ENCODE measurements around the gene LAMC2. TPM values are rescaled to one million over a fixed set of nuclear protein-coding genes. Genes with fewer than 3 reads are reported as not detected.
A peak's percentile ranks its signal among the peaks of the same experiment; 100 is the strongest.

The LAMC2 gene
- total RNA-seq, 1 experiment from 2014 or later: 0.08 TPM

DNA sequence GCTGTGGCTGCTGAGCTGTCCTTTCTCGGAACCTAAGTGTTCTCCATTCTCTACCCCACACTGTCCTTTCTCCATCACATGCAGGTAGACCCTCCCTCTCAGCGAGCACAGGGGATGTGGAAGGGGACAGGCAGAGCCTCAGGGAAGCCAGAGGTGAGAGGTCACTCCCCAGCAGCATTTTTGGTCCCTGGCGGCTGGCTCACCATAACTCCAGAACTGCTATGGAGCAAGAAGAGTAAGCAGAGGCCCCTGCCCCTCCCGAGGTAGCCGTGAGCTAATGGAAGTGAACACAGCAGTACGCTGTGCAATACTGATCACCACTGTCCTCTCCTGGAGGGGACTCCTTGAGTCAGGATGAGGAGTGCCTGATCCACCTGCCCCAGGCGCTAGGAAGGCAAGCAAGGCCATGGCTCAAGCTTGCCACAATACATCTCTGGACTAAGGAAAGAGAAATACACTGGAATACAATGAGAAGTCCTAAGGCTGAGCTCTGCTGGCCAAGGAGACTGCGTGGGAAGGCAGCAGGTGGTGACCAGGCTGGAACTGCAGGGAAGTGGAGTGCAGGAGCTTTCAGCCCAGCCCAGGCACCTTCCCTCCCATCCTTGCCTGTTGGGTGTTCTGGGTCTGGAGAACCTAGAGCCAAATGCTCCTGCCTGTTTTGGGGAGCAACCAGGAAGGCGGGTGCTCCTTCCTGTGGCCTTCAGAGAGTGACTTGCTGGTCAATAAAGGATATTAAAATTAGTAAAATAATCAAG lies 96.2 kb downstream of the LAMC2 start:
- no peak for DNase-seq
- no peak overlapping the region for H3K27ac ChIP-seq

DNA sequence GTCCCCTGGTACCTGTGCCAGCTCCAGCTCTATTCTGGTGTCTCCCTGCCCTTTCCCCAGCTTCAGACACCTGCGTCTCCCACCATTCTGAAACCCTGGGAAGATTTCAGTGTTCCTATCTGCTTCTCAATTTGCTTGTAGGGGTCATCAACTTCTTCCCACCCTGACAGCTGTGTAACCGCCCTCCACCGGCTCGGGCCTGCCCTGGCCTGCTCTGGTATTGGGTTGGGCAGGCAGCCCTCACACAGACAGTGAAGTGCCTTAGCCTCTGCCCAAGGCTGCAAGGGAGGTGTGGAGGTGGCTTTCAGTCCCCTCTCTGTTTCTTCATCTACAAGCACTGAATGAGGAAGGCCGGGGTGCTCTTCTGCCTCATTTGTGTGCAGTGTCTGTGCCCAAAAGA lies 97.2 kb downstream of the LAMC2 start:
- Histone ChIP-seq H3K4me3 (no peak overlapping the region), H3K27ac (no peak overlapping the region), H3K36me3 (no peaks in the 10 kb centered on the region)

More for the DNA sequence above, 96.2 kb downstream of the LAMC2 start:
- Histone ChIP-seq H3K4me3 (no peak overlapping the region), H3K27me3 (no peaks in the 10 kb centered on the region), H3K36me3 (no peaks in the 10 kb centered on the region), H3K4me1 (peaks cover 8% of the 10 kb centered on the region; the same call in 1 of the 2 replicates), H3K9me3 (replicated peaks) (no peaks in the 10 kb centered on the region)

DNA sequence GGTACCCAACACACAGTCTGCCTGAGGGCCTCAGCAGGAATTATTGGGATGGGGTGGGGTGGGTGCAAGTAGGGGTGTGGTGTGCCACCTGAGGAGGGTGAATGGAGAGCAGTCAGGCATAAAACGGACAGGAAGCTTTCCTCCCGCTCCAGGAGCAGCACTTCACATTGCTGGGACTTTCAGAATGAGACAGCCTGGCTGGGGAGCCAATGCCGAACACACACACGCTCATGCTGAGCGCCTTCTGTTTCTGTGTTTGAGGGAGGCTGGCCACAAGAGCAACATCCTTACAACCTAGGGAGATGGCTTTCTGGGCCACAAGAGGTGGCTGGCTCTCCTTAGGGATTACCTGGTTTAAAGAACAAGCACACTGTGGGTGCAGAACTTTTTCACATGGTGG lies 98.0 kb downstream of the LAMC2 start:
- H3K9me3 ChIP-seq (replicated peaks): no peaks in the 10 kb centered on the region
- no peaks in the 10 kb centered on the region for H3K36me3 ChIP-seq
- no peak overlapping the region for H3K27ac ChIP-seq
- DNase-seq: no peak
- no peaks in the 10 kb centered on the region for H3K27me3 ChIP-seq
- no peak overlapping the region for H3K4me3 ChIP-seq
- H3K4me1 ChIP-seq: peaks cover 8% of the 10 kb centered on the region; the same call in 1 of the 2 replicates

More for the DNA sequence above, 97.2 kb downstream of the LAMC2 start:
- peak; percentile 27 to 43 for DNase-seq
- H3K4me1 ChIP-seq: peaks cover 8% of the 10 kb centered on the region; the same call in 1 of the 2 replicates
- no peaks in the 10 kb centered on the region for H3K9me3 ChIP-seq (replicated peaks)
- H3K27me3 ChIP-seq: no peaks in the 10 kb centered on the region

DNA sequence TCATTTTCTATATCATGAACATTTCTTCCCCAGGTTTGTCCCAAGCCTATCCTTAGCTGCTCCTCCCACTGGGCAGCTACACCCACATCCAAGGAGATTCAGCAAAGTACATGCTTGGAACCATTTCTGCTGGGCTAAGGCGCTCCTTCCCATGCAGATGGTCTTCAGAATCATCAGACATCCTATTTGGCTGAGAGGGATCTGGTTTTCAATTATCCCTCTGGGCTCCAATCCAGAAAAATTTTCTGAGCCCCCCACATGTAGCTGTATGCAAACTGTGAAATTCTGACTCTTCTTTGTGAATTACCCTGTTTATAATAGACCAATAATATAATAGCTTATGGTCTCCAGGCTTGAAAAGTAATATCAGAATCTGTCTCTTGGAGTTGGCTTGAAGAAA lies 99.2 kb downstream of the LAMC2 start:
- H3K36me3 ChIP-seq: no peaks in the 10 kb centered on the region
- peaks cover 6% of the 10 kb centered on the region; the same call in 1 of the 2 replicates for H3K4me1 ChIP-seq
- no peaks in the 10 kb centered on the region for H3K27me3 ChIP-seq
- no peaks in the 10 kb centered on the region for H3K9me3 ChIP-seq (replicated peaks)
- DNase-seq: no peak
- H3K27ac ChIP-seq: no peak overlapping the region
- H3K4me3 ChIP-seq: no peak overlapping the region

DNA sequence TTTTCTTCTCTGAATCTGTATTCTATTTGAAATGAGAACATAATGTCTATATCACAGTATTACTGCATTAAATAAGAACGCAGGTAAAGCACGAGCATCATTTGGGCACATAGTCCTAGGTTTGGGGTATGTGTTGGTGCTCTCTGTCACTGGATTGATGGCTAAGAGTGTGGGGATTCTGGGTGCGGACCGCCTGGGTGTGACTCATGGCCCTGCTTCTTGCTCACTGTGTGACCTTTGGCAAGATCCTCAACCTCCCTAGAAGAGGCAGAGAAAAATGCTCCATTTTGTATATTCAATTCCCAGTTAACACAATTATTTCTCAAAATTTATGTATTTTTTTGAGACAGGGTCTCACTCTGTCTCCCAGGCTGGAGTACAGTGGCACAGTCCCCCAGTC lies 99.7 kb downstream of the LAMC2 start:
- no peaks in the 10 kb centered on the region for H3K36me3 ChIP-seq
- peaks cover 6% of the 10 kb centered on the region; the same call in 1 of the 2 replicates for H3K4me1 ChIP-seq
- H3K9me3 ChIP-seq (replicated peaks): no peaks in the 10 kb centered on the region
- H3K27ac ChIP-seq: no peak overlapping the region
- H3K4me3 ChIP-seq: no peak overlapping the region
- H3K27me3 ChIP-seq: no peaks in the 10 kb centered on the region
- DNase-seq: no peak

DNA sequence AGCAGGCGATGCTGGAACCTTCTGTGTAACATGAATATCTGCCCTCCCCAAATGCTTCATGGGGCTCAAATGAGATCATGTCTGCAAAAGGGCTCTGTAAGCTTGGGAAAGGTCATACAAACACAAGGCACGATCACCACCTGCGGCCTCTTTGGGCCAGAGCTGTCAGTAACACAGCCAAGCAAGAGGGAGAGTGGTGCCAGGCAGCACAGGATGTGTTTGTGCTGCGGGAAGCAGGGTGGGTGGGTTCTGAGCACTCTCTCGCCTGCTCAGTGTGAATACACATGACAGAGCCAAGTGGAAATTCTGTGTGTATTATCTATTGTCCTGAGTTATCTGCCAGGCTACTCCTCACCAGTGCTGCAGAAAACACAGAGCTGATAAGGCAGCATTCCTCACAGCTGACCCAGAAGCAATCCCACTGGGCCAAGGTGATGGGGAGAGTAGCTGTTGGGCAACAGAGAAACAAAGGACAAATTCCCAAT lies 101.2 kb downstream of the LAMC2 start:
- no peak for DNase-seq
- Histone ChIP-seq H3K4me1 (no peaks in the 10 kb centered on the region; the same call in 1 of the 2 replicates), H3K9me3 (replicated peaks) (no peaks in the 10 kb centered on the region), H3K36me3 (no peaks in the 10 kb centered on the region), H3K27me3 (no peaks in the 10 kb centered on the region), H3K27ac (no peak overlapping the region), H3K4me3 (no peak overlapping the region)

DNA sequence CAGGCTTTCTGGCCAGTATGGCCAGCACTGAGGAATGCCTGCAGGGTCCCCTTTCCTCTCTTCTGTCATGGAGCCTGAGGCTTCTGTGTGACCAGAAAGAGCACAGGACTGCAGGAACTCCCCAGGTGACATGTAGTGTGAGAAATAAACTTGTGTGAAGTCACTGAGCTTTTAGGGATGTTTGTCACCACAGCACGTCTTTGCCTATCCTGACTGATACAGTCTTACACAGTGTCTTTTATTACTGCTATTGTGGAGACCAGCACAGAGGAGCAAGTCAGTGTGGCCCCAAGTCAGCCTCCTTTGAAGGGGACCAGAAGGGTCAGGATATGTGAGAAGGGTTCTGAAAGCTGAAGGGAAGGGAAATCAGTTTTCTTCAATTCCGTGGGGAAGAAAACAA lies 102.5 kb downstream of the LAMC2 start:
- Histone ChIP-seq H3K4me1 (no peaks in the 10 kb centered on the region), H3K4me3 (no peak overlapping the region), H3K9me3 (replicated peaks) (no peaks in the 10 kb centered on the region), H3K36me3 (no peaks in the 10 kb centered on the region), H3K27me3 (no peaks in the 10 kb centered on the region), H3K27ac (no peak overlapping the region)
- no peak for DNase-seq

DNA sequence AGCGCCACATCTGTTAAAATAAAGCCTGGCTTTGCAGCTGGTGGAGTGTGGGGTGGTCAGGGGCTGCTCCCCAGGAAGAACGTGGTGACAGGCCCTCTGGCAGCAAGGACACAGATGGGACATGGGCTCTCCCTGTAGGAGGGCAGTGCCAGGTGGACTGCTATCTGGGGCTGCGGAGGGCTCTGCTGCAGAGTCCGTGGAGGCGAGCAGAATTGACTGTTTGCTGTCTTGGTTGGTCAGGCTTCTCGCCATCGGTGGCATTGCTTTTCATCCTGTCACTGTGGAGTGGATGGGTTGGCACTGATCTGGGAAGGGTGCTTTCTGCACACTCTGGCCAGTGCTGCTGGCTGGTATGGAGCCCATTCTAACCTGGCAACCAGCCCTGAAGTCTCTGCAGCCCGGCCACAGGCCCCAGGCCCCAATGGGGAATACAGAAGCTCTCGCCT lies 103.0 kb downstream of the LAMC2 start:
- Histone ChIP-seq H3K4me1 (no peaks in the 10 kb centered on the region), H3K27ac (no peak overlapping the region), H3K27me3 (no peaks in the 10 kb centered on the region), H3K4me3 (no peak overlapping the region), H3K9me3 (replicated peaks) (no peaks in the 10 kb centered on the region), H3K36me3 (no peaks in the 10 kb centered on the region)
- DNase-seq: no peak

DNA sequence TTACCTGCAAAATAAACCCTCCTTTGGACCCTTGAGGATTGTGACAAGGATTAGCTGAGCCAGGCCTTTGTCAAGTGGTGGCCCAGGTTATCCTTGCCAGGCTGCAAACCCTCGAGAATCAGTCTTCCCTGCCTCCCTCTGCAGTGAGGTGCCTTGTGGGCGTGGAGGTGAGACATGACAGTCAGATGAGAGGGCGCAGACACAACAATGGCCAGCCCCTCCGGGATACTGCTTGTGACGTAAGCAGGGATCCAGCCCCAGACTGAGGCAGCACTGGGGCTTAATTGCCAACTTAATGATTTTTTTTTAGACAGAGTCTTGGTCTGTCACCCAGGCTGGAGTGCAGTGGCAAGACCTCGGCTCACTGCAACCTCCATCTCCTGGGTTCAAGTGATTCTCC lies 104.6 kb downstream of the LAMC2 start:
- Histone ChIP-seq H3K4me1 (no peaks in the 10 kb centered on the region), H3K36me3 (no peaks in the 10 kb centered on the region), H3K9me3 (replicated peaks) (no peaks in the 10 kb centered on the region), H3K4me3 (no peak overlapping the region), H3K27me3 (no peaks in the 10 kb centered on the region), H3K27ac (no peak overlapping the region)
- DNase-seq: no peak

DNA sequence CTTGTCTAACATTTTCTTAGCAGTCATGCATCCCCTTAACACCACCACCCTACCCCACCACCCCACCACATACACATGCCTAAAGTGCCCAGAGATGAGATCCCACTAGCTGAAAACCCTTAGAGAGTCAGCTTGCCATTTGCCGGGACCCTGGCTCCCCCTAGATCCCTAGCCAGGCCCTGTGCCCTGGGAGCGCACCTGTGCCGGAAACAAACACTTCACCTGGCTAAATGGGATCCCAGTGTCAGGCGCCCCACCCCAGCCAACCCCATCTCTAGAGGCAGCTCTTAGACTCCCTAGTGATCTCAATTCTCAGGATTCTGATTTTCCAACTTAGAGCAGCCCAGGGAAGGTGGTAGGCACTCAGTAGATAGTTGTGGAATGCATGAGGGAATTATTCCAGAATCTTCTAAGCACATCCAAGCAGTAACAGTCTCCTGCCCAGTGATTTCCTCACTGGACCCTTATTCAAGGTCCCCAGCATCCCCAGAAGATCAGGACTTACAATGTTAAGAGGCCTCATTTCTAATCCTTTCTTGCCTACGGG lies 105.2 kb downstream of the LAMC2 start:
- H3K36me3 ChIP-seq: no peaks in the 10 kb centered on the region
- H3K27ac ChIP-seq: no peak overlapping the region
- no peaks in the 10 kb centered on the region for H3K4me1 ChIP-seq
- H3K27me3 ChIP-seq: no peaks in the 10 kb centered on the region
- DNase-seq: no peak
- no peak overlapping the region for H3K4me3 ChIP-seq
- H3K9me3 ChIP-seq (replicated peaks): no peaks in the 10 kb centered on the region

DNA sequence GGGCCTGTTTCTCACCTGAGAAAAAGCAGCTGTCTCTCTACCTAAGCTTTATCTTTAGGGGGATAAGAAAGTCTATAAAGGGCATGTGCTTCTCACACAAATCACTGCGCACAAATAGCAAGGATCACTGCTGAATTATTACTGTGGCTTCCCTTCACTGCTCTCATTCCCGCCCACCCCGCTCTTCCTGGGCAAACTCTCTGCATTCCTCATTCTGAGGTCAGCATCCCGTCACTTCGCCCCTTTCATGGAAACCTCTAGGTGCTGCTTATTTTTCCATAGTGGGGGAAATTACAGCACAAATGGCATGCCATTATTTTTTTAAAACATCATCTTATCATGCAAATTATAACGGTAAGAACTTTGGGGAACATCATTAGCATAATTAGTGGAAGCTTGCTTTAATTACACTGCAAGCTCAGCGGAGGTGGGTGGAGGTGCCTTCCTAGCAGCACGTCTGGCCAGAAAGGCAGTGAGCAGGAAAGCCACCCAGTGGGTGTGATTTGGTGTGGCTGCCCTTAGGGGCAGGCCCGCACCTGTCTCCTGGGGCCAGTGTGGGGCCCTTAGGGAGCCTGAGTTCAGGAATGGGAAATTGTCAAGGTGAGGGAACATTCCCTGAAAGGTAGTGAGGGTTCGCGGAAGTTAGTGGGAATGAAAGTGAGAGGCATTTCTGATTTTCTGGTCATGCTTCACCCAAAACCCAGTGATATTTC lies 105.9 kb downstream of the LAMC2 start:
- Histone ChIP-seq H3K36me3 (no peaks in the 10 kb centered on the region), H3K4me3 (no peak overlapping the region), H3K9me3 (replicated peaks) (no peaks in the 10 kb centered on the region), H3K4me1 (no peaks in the 10 kb centered on the region), H3K27me3 (no peaks in the 10 kb centered on the region), H3K27ac (no peak overlapping the region)
- DNase-seq: no peak

DNA sequence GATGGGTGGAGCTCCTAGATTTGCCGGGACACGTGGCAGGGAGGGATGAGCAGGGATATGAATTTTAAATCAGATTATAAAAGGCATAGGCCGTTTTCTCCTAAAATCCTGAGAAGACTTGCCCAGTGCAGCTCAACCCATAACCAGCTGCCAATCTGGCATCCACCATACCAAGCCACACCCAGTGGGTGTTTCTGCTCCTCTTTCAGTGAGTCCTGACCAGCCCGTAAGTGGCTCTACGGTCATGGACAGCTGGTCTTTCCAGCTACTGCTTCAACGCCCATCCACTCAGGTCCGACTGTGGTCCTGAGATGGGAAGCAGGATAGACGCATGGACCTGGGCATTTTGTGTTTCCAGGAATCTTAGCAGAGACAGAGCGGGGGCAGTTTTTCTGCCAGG lies 107.2 kb downstream of the LAMC2 start:
- no peaks in the 10 kb centered on the region for H3K27me3 ChIP-seq
- DNase-seq: no peak
- no peaks in the 10 kb centered on the region for H3K36me3 ChIP-seq
- H3K4me3 ChIP-seq: no peak overlapping the region
- no peaks in the 10 kb centered on the region for H3K4me1 ChIP-seq
- H3K27ac ChIP-seq: no peak overlapping the region
- no peaks in the 10 kb centered on the region for H3K9me3 ChIP-seq (replicated peaks)

DNA sequence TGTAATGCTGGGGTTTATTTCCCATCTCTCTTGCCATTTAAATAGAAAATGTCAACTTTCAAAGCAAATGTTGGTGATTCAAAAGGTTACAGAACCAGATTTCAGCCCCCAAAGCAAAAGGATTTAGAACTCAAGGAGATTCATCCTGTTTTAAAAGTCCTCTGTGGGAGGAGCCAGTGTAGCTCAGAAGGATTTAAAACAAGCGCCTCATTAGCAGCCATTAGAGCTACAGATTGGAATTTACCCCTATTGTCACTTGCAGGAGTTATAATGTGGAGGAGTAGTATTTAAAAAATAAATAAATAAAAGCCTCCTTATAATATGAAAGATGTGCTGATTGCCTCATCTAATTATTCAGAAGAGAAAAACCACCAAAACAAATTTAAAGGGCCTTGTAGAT lies 107.8 kb downstream of the LAMC2 start:
- no peaks in the 10 kb centered on the region for H3K36me3 ChIP-seq
- H3K27ac ChIP-seq: no peak overlapping the region
- H3K4me3 ChIP-seq: no peak overlapping the region
- no peaks in the 10 kb centered on the region for H3K9me3 ChIP-seq (replicated peaks)
- H3K4me1 ChIP-seq: no peaks in the 10 kb centered on the region
- DNase-seq: no peak
- no peaks in the 10 kb centered on the region for H3K27me3 ChIP-seq
